GM19463 (cell line): ENCODE measurements around the gene POMZP3.
"Not testable (repeated sequence)": the region's sequence is repeated elsewhere in the genome, so short reads cannot be mapped to it uniquely, and the experiment has no call there.

Experiments used
- ATAC-seq: cut with Tn5 transposase; IDR thresholded peaks from one replicate; pipeline ENCODE4 v1.9.1; 2021; ENCODE audit warnings: mild to moderate bottlenecking, moderate library complexity; ENCODE audit not compliant: unreplicated experiment

Gene POMZP3

GRCh38 chr7:76588586-76588985 is 38.5 kb downstream of the POMZP3 start:
- ATAC-seq: not testable (repeated sequence)

- not testable (repeated sequence) for ATAC-seq
Observed at GRCh38 chr7:76586585-76587315, 40.3 kb downstream of the POMZP3 start.

- not testable (repeated sequence) for ATAC-seq
Observed at GRCh38 chr7:76583636-76584281, 43.3 kb downstream of the POMZP3 start.

- not testable (repeated sequence) for ATAC-seq
Observed at GRCh38 chr7:76582848-76583631, 44.0 kb downstream of the POMZP3 start.

- not testable (repeated sequence) for ATAC-seq
Observed at GRCh38 chr7:76575919-76576655, 51.0 kb downstream of the POMZP3 start.

GRCh38 chr7:76575431-76575830 is 51.6 kb downstream of the POMZP3 start:
- not testable (repeated sequence) for ATAC-seq

- ATAC-seq: not testable (repeated sequence)
Observed at GRCh38 chr7:76572296-76572695, 54.8 kb downstream of the POMZP3 start.

GRCh38 chr7:76570324-76570775 is 56.7 kb downstream of the POMZP3 start:
- not testable (repeated sequence) for ATAC-seq

GRCh38 chr7:76568742-76569141 is 58.3 kb downstream of the POMZP3 start:
- ATAC-seq: not testable (repeated sequence)

GRCh38 chr7:76567753-76568152 is 59.3 kb downstream of the POMZP3 start:
- not testable (repeated sequence) for ATAC-seq

- ATAC-seq: not testable (repeated sequence)
Observed at GRCh38 chr7:76567311-76567710, 59.8 kb downstream of the POMZP3 start.

GRCh38 chr7:76565001-76565400 is 62.1 kb downstream of the POMZP3 start:
- ATAC-seq: not testable (repeated sequence)

- ATAC-seq: not testable (repeated sequence)
Observed at GRCh38 chr7:76561342-76561741, 65.7 kb downstream of the POMZP3 start.

- not testable (repeated sequence) for ATAC-seq
Observed at GRCh38 chr7:76560157-76560556, 66.9 kb downstream of the POMZP3 start.
